ENCODE data around the gene FZR1.

DNA sequence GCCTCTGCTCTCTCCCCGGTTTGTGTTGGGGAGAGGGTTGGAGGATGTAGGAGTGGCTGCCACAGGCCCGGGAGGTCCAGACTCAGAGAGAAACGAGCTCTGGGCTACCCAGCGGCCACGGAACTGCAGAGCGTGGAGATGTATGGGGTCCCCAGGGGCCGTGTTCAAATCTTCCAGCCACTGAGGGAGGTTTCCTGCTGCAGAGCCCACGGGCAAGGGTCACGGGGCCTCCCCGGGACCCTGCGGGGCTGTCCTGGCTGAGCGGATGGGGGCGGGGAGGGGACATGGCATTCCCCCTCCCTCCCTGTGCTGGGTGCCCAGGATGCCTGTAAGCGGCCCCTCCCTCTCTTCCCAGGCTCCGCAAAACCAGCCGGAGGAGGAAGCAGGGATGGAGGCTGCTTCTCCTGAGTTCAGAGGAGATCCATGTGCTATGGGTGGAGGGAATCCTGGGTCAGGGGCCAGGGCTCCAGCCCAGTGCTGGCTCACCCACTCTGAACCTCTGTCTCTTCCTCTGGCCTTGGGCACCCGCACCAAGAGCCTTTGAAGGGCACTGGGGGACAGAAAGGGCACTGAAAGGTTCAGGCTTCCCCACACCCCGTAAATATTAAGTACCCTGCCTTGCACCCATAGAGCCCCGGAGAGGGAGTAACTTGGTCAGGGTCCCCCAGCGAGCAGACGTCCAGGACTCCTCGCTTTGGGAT is 48.4 kb upstream of the FZR1 start:
- TF ChIP-seq, protein P1, sequence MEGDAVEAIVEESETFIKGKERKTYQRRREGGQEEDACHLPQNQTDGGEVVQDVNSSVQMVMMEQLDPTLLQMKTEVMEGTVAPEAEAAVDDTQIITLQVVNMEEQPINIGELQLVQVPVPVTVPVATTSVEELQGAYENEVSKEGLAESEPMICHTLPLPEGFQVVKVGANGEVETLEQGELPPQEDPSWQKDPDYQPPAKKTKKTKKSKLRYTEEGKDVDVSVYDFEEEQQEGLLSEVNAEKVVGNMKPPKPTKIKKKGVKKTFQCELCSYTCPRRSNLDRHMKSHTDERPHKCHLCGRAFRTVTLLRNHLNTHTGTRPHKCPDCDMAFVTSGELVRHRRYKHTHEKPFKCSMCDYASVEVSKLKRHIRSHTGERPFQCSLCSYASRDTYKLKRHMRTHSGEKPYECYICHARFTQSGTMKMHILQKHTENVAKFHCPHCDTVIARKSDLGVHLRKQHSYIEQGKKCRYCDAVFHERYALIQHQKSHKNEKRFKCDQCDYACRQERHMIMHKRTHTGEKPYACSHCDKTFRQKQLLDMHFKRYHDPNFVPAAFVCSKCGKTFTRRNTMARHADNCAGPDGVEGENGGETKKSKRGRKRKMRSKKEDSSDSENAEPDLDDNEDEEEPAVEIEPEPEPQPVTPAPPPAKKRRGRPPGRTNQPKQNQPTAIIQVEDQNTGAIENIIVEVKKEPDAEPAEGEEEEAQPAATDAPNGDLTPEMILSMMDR (IDR thresholded peaks at IDR 0.05): no peak
- no peak for TF ChIP-seq ZFX (IDR thresholded peaks at IDR 0.05; ENCODE audit: borderline replicate concordance)
